GM18507 (cell line): Measurements from ENCODE around the gene COA3.
A peak's percentile ranks its signal among the peaks of the same experiment; 100 is the strongest.
"Not testable (repeated sequence)": the region's sequence is repeated elsewhere in the genome, so short reads cannot be mapped to it uniquely, and the experiment has no call there.

Source experiments
- DNase-seq: peaks from one replicate; pipeline ENCODE4 v3.0.0; 2011; ENCODE audit warnings: low read depth; ENCODE audit not compliant: insufficient read length; ENCODE audit errors: extremely low spot score
- FAIRE-seq: peaks from 2 replicates; lab custom pipeline; 2011; peaks lifted over from hg19 to GRCh38; lab: Jason Lieb, UNC

COA3 gene

GRCh38 chr17:42783062-42783790 lies 15.3 kb downstream of the COA3 start:
- no peak for DNase-seq
- FAIRE-seq: no peak

GRCh38 chr17:42782166-42783061 lies 16.1 kb downstream of the COA3 start:
- DNase-seq: no peak
- no peak for FAIRE-seq

- DNase-seq (no peak), FAIRE-seq (no peak)
These were observed 16.8 kb downstream of the COA3 start for GRCh38 chr17:42781639-42782165.

- FAIRE-seq (no peak), DNase-seq (no peak)
These were observed 17.5 kb downstream of the COA3 start for GRCh38 chr17:42780851-42781638.

- DNase-seq: no peak
- no peak for FAIRE-seq
These were observed 18.3 kb downstream of the COA3 start, which contains the start of gene WNK4 for GRCh38 chr17:42779936-42780850. TSS of gene WNK4 (plus strand) at chr17:42780610. CDS start at chr17:42780699, 89 bp downstream.

GRCh38 chr17:42779304-42779935 lies 19.1 kb downstream of the COA3 start:
- DNase-seq (no peak), FAIRE-seq (no peak)

- FAIRE-seq (no peak), DNase-seq (no peak)
These were observed 19.9 kb downstream of the COA3 start for GRCh38 chr17:42778570-42778969.

- FAIRE-seq (no peak), DNase-seq (no peak)
These were observed 22.9 kb downstream of the COA3 start for GRCh38 chr17:42775534-42776098.

- FAIRE-seq (no peak), DNase-seq (no peak)
These were observed 24.3 kb downstream of the COA3 start for GRCh38 chr17:42774066-42774745.

GRCh38 chr17:42773290-42774035 lies 25.0 kb downstream of the COA3 start, which contains the start of gene VPS25:
TSS of gene VPS25 (plus strand) at chr17:42773449. CDS start at chr17:42773476, 27 bp downstream.
- DNase-seq (peak; percentile 71), FAIRE-seq (peak; percentile 74)

- FAIRE-seq (no peak), DNase-seq (no peak)
These were observed 25.6 kb downstream of the COA3 start for GRCh38 chr17:42772945-42773289.

- FAIRE-seq, DNase-seq: not testable (repeated sequence)
These were observed 28.5 kb downstream of the COA3 start for GRCh38 chr17:42769964-42770363.

GRCh38 chr17:42768006-42768405 lies 30.5 kb downstream of the COA3 start:
- FAIRE-seq, DNase-seq: not testable (repeated sequence)

GRCh38 chr17:42767512-42767911 lies 31.0 kb downstream of the COA3 start:
- FAIRE-seq: no peak

GRCh38 chr17:42766124-42766523 lies 32.4 kb downstream of the COA3 start:
- FAIRE-seq (no peak), DNase-seq (no peak)

More at GRCh38 chr17:42767512-42767911, 31.0 kb downstream of the COA3 start:
- DNase-seq: no peak

- FAIRE-seq (no peak), DNase-seq (no peak)
These were observed 36.9 kb downstream of the COA3 start for GRCh38 chr17:42761638-42762037.
